ENCODE measurements around the gene DUSP5.

The DUSP5 gene

GRCh38 chr10:110505130-110505770 is 7.5 kb downstream of the DUSP5 start:
- no peak for TF ChIP-seq CTCF (IDR thresholded peaks at IDR 0.05; ENCODE audit: borderline replicate concordance, control extremely low read depth, extremely low read depth, insufficient read depth, missing control alignments)
- no peak for DNase-seq (ENCODE audit: low spot score)
- in situ Hi-C loops (cut with MboI; ENCODE audit: low sequenced_read_pairs, unreplicated experiment) = no loop called here

- in situ Hi-C loops (cut with MboI; ENCODE audit: low sequenced_read_pairs, unreplicated experiment) = no loop called here
Measured at GRCh38 chr10:110506448-110506847, 8.7 kb downstream of the DUSP5 start.

GRCh38 chr10:110507346-110507745 is 9.6 kb downstream of the DUSP5 start:
- in situ Hi-C loops (cut with MboI; ENCODE audit: low sequenced_read_pairs, unreplicated experiment) = no loop called here
- no peak for TF ChIP-seq CTCF (IDR thresholded peaks at IDR 0.05; ENCODE audit: borderline replicate concordance, control extremely low read depth, extremely low read depth, insufficient read depth, missing control alignments)
- no peak for DNase-seq (ENCODE audit: low spot score)

More at GRCh38 chr10:110506448-110506847, 8.7 kb downstream of the DUSP5 start:
- TF ChIP-seq CTCF (IDR thresholded peaks at IDR 0.05; ENCODE audit: borderline replicate concordance, control extremely low read depth, extremely low read depth, insufficient read depth, missing control alignments) = no peak
- DNase-seq (ENCODE audit: low spot score) = no peak

GRCh38 chr10:110508159-110508788 is 10.6 kb downstream of the DUSP5 start:
- no peak for TF ChIP-seq CTCF (IDR thresholded peaks at IDR 0.05; ENCODE audit: borderline replicate concordance, control extremely low read depth, extremely low read depth, insufficient read depth, missing control alignments)
- in situ Hi-C loops (cut with MboI; ENCODE audit: low sequenced_read_pairs, unreplicated experiment) = no loop called here
- no peak for DNase-seq (ENCODE audit: low spot score)

GRCh38 chr10:110508806-110509544 is 11.3 kb downstream of the DUSP5 start:
- in situ Hi-C loops (cut with MboI; ENCODE audit: low sequenced_read_pairs, unreplicated experiment) = no loop called here
- no peak for TF ChIP-seq CTCF (IDR thresholded peaks at IDR 0.05; ENCODE audit: borderline replicate concordance, control extremely low read depth, extremely low read depth, insufficient read depth, missing control alignments)
- DNase-seq (ENCODE audit: low spot score) = no peak

- in situ Hi-C loops (cut with MboI; ENCODE audit: low sequenced_read_pairs, unreplicated experiment) = no loop called here
- no peak for TF ChIP-seq CTCF (IDR thresholded peaks at IDR 0.05; ENCODE audit: borderline replicate concordance, control extremely low read depth, extremely low read depth, insufficient read depth, missing control alignments)
- no peak for DNase-seq (ENCODE audit: low spot score)
Measured at GRCh38 chr10:110509560-110509959, 11.9 kb downstream of the DUSP5 start.

All from GM13976 (cell line).